PFSK-1 (cell line): ENCODE results near the gene RPS6KC1.

ENCODE experiments used
- POLR2AphosphoS5 ChIP-seq: IDR thresholded peaks from 2 replicates; pipeline ENCODE4 v1.6.1; 2012; ENCODE audit warnings: low read depth, mild to moderate bottlenecking, control low read depth, low read length, moderate library complexity
- SIN3A ChIP-seq: IDR thresholded peaks from 2 replicates; pipeline ENCODE4 v1.6.1; 2012; ENCODE audit warnings: mild to moderate bottlenecking, low read length, moderate library complexity, borderline replicate concordance; ENCODE audit not compliant: insufficient read depth
- TF ChIP-seq, protein P1 (sequence below), 2 experiments: IDR thresholded peaks; 2 replicates each; pipeline versions ENCODE4 v1.6.1 to v1.8.0; 2011 to 2012; ENCODE audit warnings: low read depth in 2 of 2, low read length in 2 of 2, control low read depth in 1 of 2, inconsistent platforms in 1 of 2, mild to moderate bottlenecking in 1 of 2, moderate library complexity in 1 of 2; ENCODE audit not compliant: insufficient read depth in 1 of 2

DNA sequence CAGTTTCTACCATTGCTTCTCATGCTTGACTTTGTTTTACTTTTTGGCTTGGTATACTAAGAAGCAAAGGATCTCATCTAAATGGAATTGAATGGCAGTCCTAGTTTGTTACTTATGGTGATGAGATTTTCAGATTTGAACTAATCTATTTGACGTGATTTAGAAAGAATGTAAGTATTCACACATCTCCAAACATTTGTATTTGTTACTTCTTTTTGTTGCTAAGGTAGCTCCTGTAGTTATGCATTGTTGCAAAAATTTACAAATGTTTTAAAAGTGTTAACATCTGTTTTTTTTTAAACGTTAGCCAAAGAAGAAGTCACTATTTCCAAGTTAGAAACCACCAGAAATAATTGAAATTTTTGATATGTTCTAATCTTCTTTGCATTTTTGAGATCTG, 222.5 kb downstream of the RPS6KC1 start:
- TF ChIP-seq, protein P1, sequence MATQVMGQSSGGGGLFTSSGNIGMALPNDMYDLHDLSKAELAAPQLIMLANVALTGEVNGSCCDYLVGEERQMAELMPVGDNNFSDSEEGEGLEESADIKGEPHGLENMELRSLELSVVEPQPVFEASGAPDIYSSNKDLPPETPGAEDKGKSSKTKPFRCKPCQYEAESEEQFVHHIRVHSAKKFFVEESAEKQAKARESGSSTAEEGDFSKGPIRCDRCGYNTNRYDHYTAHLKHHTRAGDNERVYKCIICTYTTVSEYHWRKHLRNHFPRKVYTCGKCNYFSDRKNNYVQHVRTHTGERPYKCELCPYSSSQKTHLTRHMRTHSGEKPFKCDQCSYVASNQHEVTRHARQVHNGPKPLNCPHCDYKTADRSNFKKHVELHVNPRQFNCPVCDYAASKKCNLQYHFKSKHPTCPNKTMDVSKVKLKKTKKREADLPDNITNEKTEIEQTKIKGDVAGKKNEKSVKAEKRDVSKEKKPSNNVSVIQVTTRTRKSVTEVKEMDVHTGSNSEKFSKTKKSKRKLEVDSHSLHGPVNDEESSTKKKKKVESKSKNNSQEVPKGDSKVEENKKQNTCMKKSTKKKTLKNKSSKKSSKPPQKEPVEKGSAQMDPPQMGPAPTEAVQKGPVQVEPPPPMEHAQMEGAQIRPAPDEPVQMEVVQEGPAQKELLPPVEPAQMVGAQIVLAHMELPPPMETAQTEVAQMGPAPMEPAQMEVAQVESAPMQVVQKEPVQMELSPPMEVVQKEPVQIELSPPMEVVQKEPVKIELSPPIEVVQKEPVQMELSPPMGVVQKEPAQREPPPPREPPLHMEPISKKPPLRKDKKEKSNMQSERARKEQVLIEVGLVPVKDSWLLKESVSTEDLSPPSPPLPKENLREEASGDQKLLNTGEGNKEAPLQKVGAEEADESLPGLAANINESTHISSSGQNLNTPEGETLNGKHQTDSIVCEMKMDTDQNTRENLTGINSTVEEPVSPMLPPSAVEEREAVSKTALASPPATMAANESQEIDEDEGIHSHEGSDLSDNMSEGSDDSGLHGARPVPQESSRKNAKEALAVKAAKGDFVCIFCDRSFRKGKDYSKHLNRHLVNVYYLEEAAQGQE (IDR thresholded peaks at IDR 0.05; ENCODE audit: insufficient read depth in 1 of 2, low read depth in 2 of 2, low read length in 2 of 2) = no peak
- TF ChIP-seq SIN3A (no peak), POLR2AphosphoS5 (no peak)
